Measurements from ENCODE around the gene BZW1. TPM values are rescaled to one million over a fixed set of nuclear protein-coding genes. Genes with fewer than 3 reads are reported as not detected.
"Not testable (repeated sequence)": the region's sequence is repeated elsewhere in the genome, so short reads cannot be mapped to it uniquely, and the experiment has no call there.

The BZW1 gene
- total and polyA plus RNA-seq, 7 donors: 52.5 to 223 (median 120) TPM

- H3K4me1 ChIP-seq: peaks cover 38% of the 10 kb centered on the region
- WGBS, 3 donors: 6 to 7% (median 7%) methylated on average over 11 of the region's 11 CpGs
- DNase-seq: no peak
- peak overlapping the region; percentile 98 for H3K27ac ChIP-seq
- intact Hi-C loops (cut with DNase I): loop anchor here (2.0 to 5.0 kb wide), 4 partner anchors 44 to 98 kb away; partner anchors contain the start of gene CLK1 (in 2 of the 2)
- TF ChIP-seq, protein P1, sequence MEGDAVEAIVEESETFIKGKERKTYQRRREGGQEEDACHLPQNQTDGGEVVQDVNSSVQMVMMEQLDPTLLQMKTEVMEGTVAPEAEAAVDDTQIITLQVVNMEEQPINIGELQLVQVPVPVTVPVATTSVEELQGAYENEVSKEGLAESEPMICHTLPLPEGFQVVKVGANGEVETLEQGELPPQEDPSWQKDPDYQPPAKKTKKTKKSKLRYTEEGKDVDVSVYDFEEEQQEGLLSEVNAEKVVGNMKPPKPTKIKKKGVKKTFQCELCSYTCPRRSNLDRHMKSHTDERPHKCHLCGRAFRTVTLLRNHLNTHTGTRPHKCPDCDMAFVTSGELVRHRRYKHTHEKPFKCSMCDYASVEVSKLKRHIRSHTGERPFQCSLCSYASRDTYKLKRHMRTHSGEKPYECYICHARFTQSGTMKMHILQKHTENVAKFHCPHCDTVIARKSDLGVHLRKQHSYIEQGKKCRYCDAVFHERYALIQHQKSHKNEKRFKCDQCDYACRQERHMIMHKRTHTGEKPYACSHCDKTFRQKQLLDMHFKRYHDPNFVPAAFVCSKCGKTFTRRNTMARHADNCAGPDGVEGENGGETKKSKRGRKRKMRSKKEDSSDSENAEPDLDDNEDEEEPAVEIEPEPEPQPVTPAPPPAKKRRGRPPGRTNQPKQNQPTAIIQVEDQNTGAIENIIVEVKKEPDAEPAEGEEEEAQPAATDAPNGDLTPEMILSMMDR (IDR thresholded peaks at IDR 0.05): no peak
- ATAC-seq: no peak
- peaks cover 3 to 30% of the 10 kb centered on the region in 2 donors for H3K36me3 ChIP-seq (ENCODE audit: insufficient read depth in 1 of 2, low read depth in 1 of 2)
- H3K9me3 ChIP-seq: no peaks in the 10 kb centered on the region
- no peaks in the 10 kb centered on the region for H3K27me3 ChIP-seq (ENCODE audit: insufficient read depth in 3 of 3, low read length in 2 of 3)
- peak overlapping the region; percentile 91 for H3K4me3 ChIP-seq
Measured at GRCh38 chr2:200810998-200811332, 745 bp upstream of the BZW1 start.

DNA sequence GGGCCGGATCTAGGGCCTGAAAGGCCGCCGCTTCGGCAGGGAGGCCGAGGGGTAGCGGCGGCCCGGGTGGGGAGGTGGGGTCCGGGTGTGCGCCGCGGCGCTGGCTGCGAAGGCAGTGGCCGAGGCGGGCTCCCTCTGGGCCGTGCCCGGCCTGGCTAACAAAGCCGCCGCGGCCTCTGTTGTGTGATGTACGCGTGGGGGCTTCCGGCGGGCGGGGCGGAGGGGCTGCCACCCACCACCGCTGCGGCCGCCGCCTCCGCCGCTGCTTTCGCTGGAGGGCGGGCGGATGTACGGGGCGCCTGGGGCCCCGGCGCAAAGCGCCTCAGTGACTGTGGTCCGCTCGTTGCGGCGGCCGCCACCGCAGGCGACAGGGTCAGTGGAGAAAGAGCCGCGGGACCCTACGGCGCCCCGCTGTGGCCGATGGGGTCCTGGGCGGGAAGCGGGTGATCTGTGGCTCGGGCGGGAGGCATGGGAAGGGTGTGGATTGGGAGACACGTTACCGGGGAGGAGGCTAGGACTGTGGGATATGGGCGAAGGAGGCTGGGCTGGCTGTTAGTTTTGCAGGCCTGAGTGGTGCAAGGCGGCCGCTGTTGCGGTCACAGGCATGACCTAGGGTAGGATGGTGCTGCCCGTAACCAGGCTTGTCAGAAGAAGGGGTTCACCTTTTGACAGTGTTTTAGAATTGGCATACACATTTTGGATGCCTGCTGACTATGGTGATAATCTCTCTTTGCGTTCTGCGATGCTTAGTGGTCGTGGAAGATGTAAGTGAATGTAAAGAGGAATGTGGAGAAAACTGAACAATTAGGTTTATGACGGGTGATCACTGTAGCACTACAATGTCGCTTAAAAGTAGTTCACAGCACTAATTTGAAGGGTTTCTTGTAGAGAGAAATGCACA, 662 bp downstream of the BZW1 start:
- TF ChIP-seq, protein P1 (IDR thresholded peaks at IDR 0.05): peak; percentile 60
- Histone ChIP-seq H3K27me3 (ENCODE audit: insufficient read depth in 3 of 3, low read length in 2 of 3) (no peaks in the 10 kb centered on the region), H3K27ac (peak overlapping the region; percentile 98), H3K9me3 (no peaks in the 10 kb centered on the region), H3K4me1 (peaks cover 38% of the 10 kb centered on the region), H3K4me3 (peak overlapping the region; percentile 91), H3K36me3 (ENCODE audit: insufficient read depth in 1 of 2, low read depth in 1 of 2) (peaks cover 7 to 44% of the 10 kb centered on the region in 2 donors)
- ATAC-seq (peak; percentile 68 to 77 (median 76)), DNase-seq (peak; percentile 82 to 91)
- intact Hi-C loops (cut with DNase I): loop anchor here (1.0 to 5.0 kb wide), 2 partner anchors 50 to 99 kb away; partner anchors contain the start of gene CLK1 (in 1 of the 2)
- WGBS, 3 donors: 0 to 1% (median 1%) methylated on average over 59 to 70 of the region's 70 CpGs

DNA sequence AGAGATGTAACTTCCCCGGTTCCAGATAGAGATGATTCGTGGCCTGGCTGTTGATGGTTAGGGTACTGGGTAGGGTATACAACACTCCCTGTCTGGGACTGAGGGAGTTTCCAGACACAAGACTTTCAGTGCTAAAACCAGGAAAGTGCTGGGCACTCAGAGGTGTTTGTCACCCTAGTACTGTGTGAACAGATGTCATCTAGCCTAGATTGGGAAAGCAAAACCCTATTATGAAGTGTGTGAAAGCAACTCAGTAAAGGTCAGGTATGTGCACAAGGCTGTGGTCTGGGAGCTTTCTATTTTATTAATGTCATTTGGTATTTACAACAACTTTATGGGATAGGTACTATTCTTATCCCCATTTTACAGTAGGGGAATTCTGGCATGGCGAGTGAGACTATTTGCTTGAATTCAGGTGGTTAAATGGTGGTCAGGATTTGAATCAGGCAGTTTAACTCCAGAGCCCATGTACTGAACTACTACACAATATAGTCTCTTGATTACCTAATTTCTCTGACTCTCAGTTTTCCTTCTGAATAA, 2.6 kb downstream of the BZW1 start:
- DNase-seq: no peak
- Histone ChIP-seq H3K4me3 (peak overlapping the region; percentile 91), H3K36me3 (ENCODE audit: insufficient read depth in 1 of 2, low read depth in 1 of 2) (peaks cover 23 to 64% of the 10 kb centered on the region in 2 donors), H3K9me3 (no peaks in the 10 kb centered on the region), H3K4me1 (peaks cover 38% of the 10 kb centered on the region), H3K27ac (peak overlapping the region; percentile 98), H3K27me3 (ENCODE audit: insufficient read depth in 3 of 3, low read length in 2 of 3) (no peaks in the 10 kb centered on the region)
- intact Hi-C loops (cut with DNase I): loop anchor here in 1 of 2 donors (5.0 kb wide), 1 partner anchor 48 kb away; the partner anchor contains the start of gene CLK1
- TF ChIP-seq, protein P1 (IDR thresholded peaks at IDR 0.05): no peak
- WGBS, 3 donors: 66 to 72% (median 68%) methylated on average over 3 of the region's 3 CpGs
- no peak for ATAC-seq

GRCh38 chr2:200814917-200815316, 3.2 kb downstream of the BZW1 start:
- peaks cover 23 to 69% of the 10 kb centered on the region in 2 donors for H3K36me3 ChIP-seq (ENCODE audit: insufficient read depth in 1 of 2, low read depth in 1 of 2)
- DNase-seq: no peak
- no peak overlapping the region for H3K4me3 ChIP-seq
- peaks cover 38% of the 10 kb centered on the region for H3K4me1 ChIP-seq
- 51 to 84% (median 83%) methylated on average over 1 of the region's 1 CpG for WGBS, 3 donors
- TF ChIP-seq, protein P1 (IDR thresholded peaks at IDR 0.05): no peak
- H3K27me3 ChIP-seq (ENCODE audit: insufficient read depth in 3 of 3, low read length in 2 of 3): no peaks in the 10 kb centered on the region
- ATAC-seq: no peak
- no peaks in the 10 kb centered on the region for H3K9me3 ChIP-seq
- intact Hi-C loops (cut with DNase I): loop anchor here in 1 of 2 donors (5.0 kb wide), 1 partner anchor 47 kb away; the partner anchor contains the start of gene CLK1
- H3K27ac ChIP-seq: peak overlapping the region; percentile 98

DNA sequence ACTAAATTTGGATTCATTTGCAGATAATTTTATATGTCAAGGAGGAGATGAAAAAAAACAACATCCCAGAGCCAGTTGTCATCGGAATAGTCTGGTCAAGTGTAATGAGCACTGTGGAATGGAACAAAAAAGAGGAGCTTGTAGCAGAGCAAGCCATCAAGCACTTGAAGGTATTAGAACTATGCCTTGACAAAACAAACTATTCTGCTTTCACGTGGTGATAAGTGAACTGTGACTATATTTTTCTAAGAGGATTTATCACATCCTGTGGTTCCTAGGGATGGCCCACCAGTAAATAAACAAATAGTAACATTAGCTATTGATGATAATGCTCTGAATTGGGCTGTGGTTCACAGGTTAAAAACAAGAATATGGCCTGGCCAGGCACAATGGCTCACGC, 7.0 kb downstream of the BZW1 start:
- intact Hi-C loops (cut with DNase I); H3K27me3 ChIP-seq (ENCODE audit: insufficient read depth in 3 of 3, low read length in 2 of 3); H3K9me3 ChIP-seq; H3K27ac ChIP-seq; ATAC-seq; H3K4me3 ChIP-seq; DNase-seq: not testable (repeated sequence)
- 88 to 95% (median 92%) methylated on average over 3 of the region's 3 CpGs for WGBS, 3 donors
- H3K4me1 ChIP-seq: peaks cover 15% of the 10 kb centered on the region
- H3K36me3 ChIP-seq (ENCODE audit: insufficient read depth in 1 of 2, low read depth in 1 of 2): peaks cover 34 to 90% of the 10 kb centered on the region in 2 donors
